Measurements from ENCODE around the gene DCUN1D1.

DCUN1D1 gene

GRCh38 chr3:182957226-182957625 lies 23.1 kb downstream of the DCUN1D1 start:
- Histone ChIP-seq H3K4me3 (ENCODE audit: insufficient read depth, low read length, poor library complexity, severe bottlenecking) (no peak overlapping the region), H3K4me2 (ENCODE audit: low read depth, low read length, poor library complexity, severe bottlenecking) (no peak overlapping the region), H3K27ac (ENCODE audit: low read depth, low read length) (no peak overlapping the region), H3K9me2 (replicated peaks; ENCODE audit: insufficient read depth, low read length) (no peaks in the 10 kb centered on the region), H2AFZ (ENCODE audit: low read depth, low read length, severe bottlenecking) (no peak overlapping the region), H3K9me3 (ENCODE audit: insufficient read depth, low read length) (no peaks in the 10 kb centered on the region), H3K36me3 (ENCODE audit: low read length) (peaks cover 32% of the 10 kb centered on the region), H3K27me3 (ENCODE audit: low read length) (no peaks in the 10 kb centered on the region), H3F3A (ENCODE audit: insufficient read depth) (peaks cover 3% of the 10 kb centered on the region; the same call in 1 of the 2 replicates), H3K79me2 (ENCODE audit: insufficient read depth, low read length) (no peaks in the 10 kb centered on the region; the same call in 1 of the 2 replicates), H3K9ac (ENCODE audit: low read length) (no peak overlapping the region), H4K20me1 (ENCODE audit: low read depth, low read length) (no peaks in the 10 kb centered on the region; the same call in 1 of the 2 replicates)
- TF ChIP-seq CTCF (IDR thresholded peaks at IDR 0.05; ENCODE audit: insufficient read depth, low read length, poor library complexity, severe bottlenecking): no peak
- no peak for TF ChIP-seq EZH2phosphoT487 (conservative IDR thresholded peaks at IDR 0.05; ENCODE audit: low read length)

DNA sequence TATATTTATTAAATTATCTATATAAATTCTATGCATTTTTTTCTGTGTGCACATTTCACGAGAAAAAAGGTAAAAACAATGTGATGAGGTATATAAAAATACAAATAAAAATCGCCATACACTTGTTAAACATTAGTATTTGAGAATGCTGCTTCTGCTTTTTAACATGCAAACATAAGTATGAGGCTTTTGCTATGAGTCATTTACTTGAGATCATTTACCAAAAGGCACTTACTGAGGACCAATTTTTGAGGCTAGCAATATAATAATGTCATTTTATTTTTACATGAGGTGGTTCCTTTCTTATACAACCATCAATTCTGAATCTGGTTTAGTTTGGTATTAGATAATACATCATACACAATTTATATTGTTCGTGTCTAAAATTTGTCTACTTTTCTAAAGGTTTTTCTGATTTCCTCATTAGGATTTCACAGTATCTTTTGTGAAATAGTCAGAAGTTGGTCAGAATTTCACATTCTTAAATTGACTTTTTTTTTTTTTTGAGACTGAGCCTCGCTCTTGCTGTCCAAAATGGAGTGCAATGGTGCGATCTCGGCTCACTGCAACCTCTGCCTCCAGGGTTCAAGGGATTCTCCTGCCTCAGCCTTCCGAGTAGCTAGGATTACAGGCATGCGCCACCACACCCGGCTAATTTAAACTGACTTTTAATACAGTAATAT lies 25.6 kb downstream of the DCUN1D1 start:
- no peak overlapping the region for H3K4me2 ChIP-seq (ENCODE audit: low read depth, low read length, poor library complexity, severe bottlenecking)
- H3K9ac ChIP-seq (ENCODE audit: low read length): no peak overlapping the region
- H3K9me3 ChIP-seq (ENCODE audit: insufficient read depth, low read length): no peaks in the 10 kb centered on the region
- H3K79me2 ChIP-seq (ENCODE audit: insufficient read depth, low read length): no peaks in the 10 kb centered on the region
- no peak overlapping the region for H3K27ac ChIP-seq (ENCODE audit: low read depth, low read length)
- TF ChIP-seq EZH2phosphoT487 (conservative IDR thresholded peaks at IDR 0.05; ENCODE audit: low read length) (no peak), CTCF (IDR thresholded peaks at IDR 0.05; ENCODE audit: insufficient read depth, low read length, poor library complexity, severe bottlenecking) (no peak)
- H3F3A ChIP-seq (ENCODE audit: insufficient read depth): peaks cover 3% of the 10 kb centered on the region; the same call in 1 of the 2 replicates
- peaks cover 18% of the 10 kb centered on the region; the same call in 1 of the 2 replicates for H3K36me3 ChIP-seq (ENCODE audit: low read length)
- H3K9me2 ChIP-seq (replicated peaks; ENCODE audit: insufficient read depth, low read length): no peaks in the 10 kb centered on the region
- H4K20me1 ChIP-seq (ENCODE audit: low read depth, low read length): no peaks in the 10 kb centered on the region; the same call in 1 of the 2 replicates
- H3K27me3 ChIP-seq (ENCODE audit: low read length): no peaks in the 10 kb centered on the region
- no peak overlapping the region for H3K4me3 ChIP-seq (ENCODE audit: insufficient read depth, low read length, poor library complexity, severe bottlenecking)
- no peak overlapping the region for H2AFZ ChIP-seq (ENCODE audit: low read depth, low read length, severe bottlenecking)

GRCh38 chr3:182949688-182950087 lies 30.6 kb downstream of the DCUN1D1 start:
- no peaks in the 10 kb centered on the region for H3K27me3 ChIP-seq (ENCODE audit: low read length)
- H3K9ac ChIP-seq (ENCODE audit: low read length): no peak overlapping the region
- no peaks in the 10 kb centered on the region for H3K9me3 ChIP-seq (ENCODE audit: insufficient read depth, low read length)
- H3K4me3 ChIP-seq (ENCODE audit: insufficient read depth, low read length, poor library complexity, severe bottlenecking): no peak overlapping the region
- TF ChIP-seq EZH2phosphoT487 (conservative IDR thresholded peaks at IDR 0.05; ENCODE audit: low read length): no peak
- TF ChIP-seq CTCF (IDR thresholded peaks at IDR 0.05; ENCODE audit: insufficient read depth, low read length, poor library complexity, severe bottlenecking): no peak
- H4K20me1 ChIP-seq (ENCODE audit: low read depth, low read length): no peaks in the 10 kb centered on the region
- H3K36me3 ChIP-seq (ENCODE audit: low read length): peaks cover 11% of the 10 kb centered on the region; the same call in 1 of the 2 replicates
- H3K4me2 ChIP-seq (ENCODE audit: low read depth, low read length, poor library complexity, severe bottlenecking): no peak overlapping the region
- no peak overlapping the region for H2AFZ ChIP-seq (ENCODE audit: low read depth, low read length, severe bottlenecking)
- H3F3A ChIP-seq (ENCODE audit: insufficient read depth): peaks cover 5% of the 10 kb centered on the region; the same call in 1 of the 2 replicates
- no peaks in the 10 kb centered on the region for H3K79me2 ChIP-seq (ENCODE audit: insufficient read depth, low read length)
- no peak overlapping the region for H3K27ac ChIP-seq (ENCODE audit: low read depth, low read length)
- no peaks in the 10 kb centered on the region for H3K9me2 ChIP-seq (replicated peaks; ENCODE audit: insufficient read depth, low read length)

Data from SU-DHL-6 (cell line).